Measurements from ENCODE around the gene HCST.
"Not testable (repeated sequence)": the region's sequence is repeated elsewhere in the genome, so short reads cannot be mapped to it uniquely, and the experiment has no call there.

The HCST gene

DNA sequence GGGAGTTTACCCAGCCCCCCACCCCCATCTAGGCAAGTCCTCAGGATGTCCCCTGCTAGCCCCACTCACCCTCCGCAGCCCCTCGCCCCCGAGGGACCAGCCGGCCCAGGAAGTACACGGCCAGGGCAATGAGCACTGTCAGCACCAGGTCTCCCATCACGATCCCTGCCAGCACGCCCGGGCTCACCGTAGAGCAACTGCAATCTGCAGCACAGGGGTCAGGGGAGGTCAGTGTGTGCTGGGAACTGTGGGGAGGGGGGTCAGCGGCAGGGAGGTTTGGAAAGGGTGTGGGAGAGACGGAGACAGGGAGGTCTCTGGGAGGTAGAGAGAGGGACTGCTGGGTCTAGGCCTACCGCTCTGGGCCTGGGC is 5.0 kb downstream of the HCST start:
- no peak for DNase-seq

DNA sequence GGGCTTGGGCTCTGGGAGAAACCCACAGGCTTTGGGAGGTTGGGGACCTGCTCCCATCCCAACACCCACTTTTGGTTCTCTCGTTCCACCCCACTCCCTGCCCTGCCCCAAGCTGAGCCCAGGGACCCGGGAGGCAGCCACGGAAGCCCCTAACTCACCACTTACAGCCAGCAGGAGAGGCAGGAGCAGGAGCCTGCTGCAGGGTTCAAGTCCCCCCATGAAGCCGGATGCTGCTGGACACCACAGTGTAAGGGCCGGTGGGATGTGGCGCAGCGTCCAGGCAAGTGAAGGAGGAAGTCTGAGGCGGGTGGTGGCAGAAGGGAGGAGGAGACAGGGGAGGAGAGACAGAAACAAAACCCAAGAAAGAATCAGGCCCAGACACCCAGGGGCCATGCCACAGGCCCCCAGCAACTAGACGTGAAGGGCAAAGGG is 5.7 kb downstream of the HCST start, which contains the start of gene TYROBP:
TYROBP (minus strand) TSS at position 286 of the 432 bp plus-strand sequence; CDS start at position 219, 67 bp downstream.
- DNase-seq: peak; percentile 63

DNA sequence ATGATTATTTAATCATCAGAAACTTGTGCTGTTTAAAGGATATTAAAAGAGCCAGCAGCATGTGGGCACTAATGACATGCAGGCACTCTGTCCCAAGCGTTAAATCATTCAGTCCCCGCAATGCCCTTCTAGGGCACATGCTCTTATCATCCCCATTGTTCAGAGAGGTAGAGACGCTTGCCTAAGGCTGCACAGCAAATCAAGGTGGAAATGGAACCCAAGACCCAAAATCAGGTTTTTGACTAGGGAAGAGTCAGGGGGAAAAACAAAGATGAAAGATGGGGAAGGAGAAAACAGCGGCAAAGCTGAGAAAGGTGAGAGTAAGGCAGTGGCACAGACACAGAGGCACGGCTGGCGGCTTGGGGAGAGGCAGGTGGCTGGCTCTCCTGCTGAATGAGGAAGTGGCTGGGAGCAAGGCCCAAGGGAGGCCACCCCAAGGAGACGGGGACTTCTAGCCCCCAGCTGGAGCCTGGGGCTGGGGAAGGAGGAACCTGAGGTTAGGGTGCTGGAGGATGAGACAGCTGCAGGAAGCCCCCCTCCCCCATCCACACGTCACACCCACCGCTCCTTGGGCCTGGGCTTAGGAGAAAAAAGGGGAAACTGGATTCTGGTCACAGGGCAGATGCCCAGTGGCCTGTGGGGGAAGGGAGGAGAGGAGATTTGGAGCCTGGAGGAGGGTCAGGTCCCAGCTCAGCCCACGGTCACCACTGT is 6.8 kb downstream of the HCST start:
- DNase-seq: peak; percentile 97

GRCh38 chr19:35909684-35910035 is 7.3 kb downstream of the HCST start:
- DNase-seq: no peak

DNA sequence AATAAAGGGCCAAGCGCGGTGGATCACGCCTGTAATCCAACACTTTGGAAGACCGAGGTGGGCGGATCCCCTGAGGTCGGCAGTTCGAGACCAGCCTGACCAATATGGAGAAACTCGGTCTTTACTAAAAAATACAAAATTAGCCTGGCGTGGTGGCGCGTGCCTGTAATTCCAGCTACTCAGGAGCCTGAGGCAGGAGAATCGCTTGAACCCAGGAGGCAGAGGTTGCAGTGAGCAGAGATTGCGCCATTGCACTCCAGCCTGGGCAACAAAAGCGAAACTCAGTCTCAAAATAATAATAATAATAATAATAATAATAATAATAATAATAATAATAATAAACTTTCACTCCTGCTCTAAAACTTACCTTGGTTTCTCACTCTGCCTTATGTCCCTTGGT is 8.0 kb downstream of the HCST start:
- DNase-seq: not testable (repeated sequence)

DNA sequence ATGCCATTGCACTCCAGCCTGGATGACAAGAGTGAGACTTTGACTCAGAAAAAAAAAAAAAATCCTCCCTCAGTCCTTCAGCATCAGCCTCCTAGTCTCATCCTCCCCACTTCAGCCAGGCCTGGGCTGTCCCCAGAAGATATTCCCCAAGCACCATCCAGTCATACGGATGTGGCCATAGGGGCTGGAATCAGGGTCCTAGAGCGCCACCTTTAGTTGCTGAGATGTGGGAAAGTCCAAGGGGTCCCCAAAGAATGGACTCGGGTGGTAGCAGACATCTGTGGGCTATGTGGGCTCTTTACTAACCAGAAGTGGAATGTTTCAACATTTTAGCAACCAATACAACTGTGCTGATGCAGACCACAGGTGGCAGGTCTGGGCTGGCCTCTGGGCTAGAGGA is 8.8 kb downstream of the HCST start:
- DNase-seq: peak; percentile 34

- no peak for DNase-seq
Observed at GRCh38 chr19:35911790-35912189, 9.5 kb downstream of the HCST start.

- DNase-seq: no peak
Observed at GRCh38 chr19:35913589-35913988, 11.3 kb downstream of the HCST start.

GRCh38 chr19:35915443-35915842 is 13.1 kb downstream of the HCST start:
- DNase-seq: no peak

DNA sequence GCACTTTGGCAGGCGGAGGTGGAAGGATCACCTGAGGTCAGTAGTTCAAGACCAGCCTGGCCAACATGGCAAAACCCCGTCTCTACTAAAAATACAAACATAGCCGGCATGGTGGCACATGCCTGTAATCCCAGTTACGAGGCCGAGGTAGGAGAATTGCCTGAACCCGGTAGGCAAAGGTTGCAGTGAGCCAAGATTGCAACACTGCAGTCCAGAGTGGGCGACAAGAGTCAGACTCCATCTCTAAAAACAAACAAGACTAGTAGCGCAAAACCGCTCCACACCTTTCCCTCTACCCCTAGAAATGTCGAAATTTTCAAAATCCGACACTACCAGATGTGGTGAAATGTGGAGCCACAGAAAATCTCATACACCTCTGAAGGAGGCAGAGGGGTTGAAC is 17.0 kb downstream of the HCST start:
- no peak for DNase-seq

DNA sequence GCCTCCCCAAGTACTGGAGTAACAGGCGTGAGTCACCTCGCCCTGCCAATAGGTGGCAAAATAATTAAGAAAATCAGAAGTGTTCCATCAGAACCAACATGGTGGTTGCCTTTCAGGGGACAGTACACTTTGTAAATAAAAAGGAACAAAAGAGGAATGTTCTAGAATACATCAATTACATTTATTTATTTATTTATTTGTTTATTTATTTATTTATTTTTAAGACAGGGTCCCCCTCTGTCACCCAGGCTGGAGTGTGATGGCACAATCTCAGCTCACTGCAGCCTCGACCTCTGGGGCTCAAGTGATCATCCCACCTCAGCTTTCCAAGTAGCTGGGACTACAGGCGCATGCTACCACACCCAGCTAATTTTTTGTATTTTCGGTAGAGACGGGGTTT is 18.7 kb downstream of the HCST start:
- no peak for DNase-seq

DNA sequence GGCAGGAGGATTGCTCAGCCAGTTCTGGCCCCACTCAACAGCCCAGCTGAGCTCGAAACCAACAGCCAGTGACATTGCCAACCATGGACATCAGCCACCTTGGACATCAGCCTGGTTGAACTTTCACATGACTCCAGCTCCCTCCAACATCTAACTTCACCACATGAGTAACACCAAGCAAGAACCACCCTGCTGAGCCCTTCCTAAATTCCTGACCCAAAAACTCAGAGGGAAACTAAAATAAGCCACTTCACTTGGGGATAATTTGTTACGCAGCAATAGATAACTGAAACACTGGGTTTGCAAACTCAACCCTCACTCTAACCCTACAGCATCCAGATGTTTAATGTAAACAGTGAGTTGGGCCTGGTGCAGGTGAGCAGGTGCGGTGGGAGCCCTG is 23.2 kb downstream of the HCST start:
- no peak for DNase-seq

DNA sequence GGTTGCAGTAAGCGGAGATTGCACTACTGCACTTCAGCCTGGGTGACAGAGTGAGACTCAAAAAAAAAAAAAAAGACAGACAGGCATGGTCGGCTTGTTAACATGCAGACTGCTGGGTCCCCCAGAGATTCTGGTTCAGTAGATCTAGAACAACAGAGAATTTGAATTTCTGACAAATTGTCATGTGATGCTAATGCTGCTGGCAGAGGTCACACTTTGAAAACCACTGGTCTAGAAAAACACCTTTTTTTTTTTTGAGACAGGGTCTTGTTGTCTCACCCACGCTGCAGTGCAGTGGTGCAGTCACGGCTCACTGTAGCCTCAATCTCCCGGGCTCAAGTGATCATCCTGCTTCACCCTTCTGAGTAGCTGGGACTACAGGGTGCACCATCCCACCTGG is 26.2 kb downstream of the HCST start:
- no peak for DNase-seq

- DNase-seq: peak; percentile 58
Observed at GRCh38 chr19:35929876-35930275, 27.5 kb downstream of the HCST start.

- peak; percentile 100 for DNase-seq
Observed at GRCh38 chr19:35931161-35931873, 29.0 kb downstream of the HCST start.

DNA sequence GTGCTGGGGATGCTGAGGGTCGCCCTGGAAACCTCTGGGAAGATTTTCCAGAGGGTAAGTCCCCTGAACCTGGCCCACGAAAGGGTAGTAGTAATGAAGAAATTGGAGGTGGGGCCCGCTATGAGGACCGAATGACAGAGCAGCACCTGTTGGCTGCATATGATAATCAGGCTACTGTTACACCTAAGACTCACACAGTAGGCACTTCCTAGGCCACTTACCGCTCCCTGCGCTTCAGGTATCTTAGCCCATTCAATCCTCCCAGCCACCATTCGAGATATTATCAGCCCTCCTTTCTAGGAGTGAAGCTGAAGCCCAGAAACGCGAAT is 29.5 kb downstream of the HCST start:
- no peak for DNase-seq

DNA sequence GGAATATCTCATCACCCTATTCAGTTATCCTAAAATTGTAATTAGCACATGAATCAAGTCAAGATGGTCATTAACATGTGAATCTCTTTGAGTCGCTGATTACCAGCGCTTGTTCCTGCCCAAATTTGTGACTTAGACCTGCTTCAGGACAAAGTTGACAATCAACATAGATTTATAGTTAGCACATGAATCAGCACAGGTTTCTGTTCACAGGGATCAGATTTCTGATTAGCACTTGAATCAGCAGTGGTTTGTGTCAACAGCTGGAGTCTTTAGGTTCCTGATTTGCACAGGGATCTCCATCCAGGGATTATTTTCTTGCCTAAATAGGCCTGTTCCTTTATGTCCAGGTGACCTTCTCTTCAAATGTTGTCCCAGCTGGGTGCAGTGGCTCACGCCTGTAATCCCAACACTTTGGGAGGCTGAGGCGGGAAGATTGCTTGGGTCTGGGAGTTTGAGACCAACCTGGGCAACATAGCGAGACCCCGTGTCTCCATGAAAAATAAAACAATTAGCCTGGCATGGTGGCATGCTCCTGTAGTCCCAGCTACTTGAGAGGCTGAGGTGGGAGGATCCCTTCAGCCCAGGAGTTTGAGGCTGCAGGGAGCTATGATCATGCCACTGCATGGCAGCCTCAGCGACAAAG is 30.1 kb downstream of the HCST start:
- no peak for DNase-seq

GRCh38 chr19:35935911-35936737 is 33.8 kb downstream of the HCST start, which contains the start of gene LRFN3:
Gene LRFN3 (plus strand): TSS chr19:35936374. CDS start chr19:35939426, 3,052 bp downstream.
- peak; percentile 57 for DNase-seq

- DNase-seq: no peak
Observed at GRCh38 chr19:35936738-35937268, 34.5 kb downstream of the HCST start.

DNA sequence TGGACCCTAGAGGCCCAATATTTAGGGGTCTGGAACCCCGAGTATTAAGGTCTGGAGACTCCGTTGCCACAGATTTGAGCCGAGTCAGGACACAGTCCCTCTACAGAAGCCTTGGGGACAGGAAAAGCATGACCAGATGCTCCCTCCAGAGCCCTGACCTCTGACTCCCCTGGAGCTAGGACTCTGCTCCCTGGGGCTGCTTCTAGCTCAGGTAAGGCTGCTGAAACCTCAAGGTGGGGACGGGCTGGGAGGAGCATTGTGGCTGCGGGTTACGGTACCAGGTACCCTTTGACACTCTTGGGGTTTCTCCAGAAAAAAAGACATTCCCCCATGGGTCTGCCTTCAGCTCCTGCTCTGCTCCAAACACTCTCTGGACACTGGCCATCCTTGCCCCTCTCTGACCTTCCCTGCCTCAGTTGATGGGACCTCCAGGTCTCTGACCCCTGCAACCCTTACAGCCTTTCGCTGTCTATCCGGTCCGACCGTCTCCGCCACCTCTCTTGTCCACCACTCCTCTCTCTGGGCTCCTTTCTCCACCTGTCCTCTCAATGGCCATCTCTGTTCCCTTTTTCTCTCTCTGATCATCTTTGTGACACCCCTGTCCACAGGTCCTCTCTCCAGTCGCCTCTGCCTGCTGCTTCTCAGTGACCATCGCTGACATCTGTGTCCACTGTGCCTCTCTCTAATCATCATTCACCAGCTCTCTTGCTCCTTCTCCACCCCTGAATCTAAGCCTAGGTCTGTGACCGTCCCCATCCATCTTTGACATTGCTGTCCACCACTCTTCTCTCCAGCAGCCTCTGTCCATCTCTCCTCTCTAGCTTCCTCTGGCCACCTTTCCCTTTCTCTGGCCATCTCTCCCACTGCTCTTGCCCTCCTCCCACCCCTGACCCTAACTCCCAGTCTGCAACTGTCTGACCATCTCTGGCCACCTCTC is 35.3 kb downstream of the HCST start:
- DNase-seq: no peak

- no peak for DNase-seq
Observed at GRCh38 chr19:35938282-35939224, 36.2 kb downstream of the HCST start.
